Smooth muscle cell (in vitro differentiated cells): ENCODE data around the gene PCBP4. TPM values are rescaled to one million over a fixed set of nuclear protein-coding genes. Genes with fewer than 3 reads are reported as not detected.

Experiments
- DNase-seq: peaks from one replicate; lab custom pipeline; 2025; ENCODE audit not compliant: unreplicated experiment; lab: John Stamatoyannopoulos, UW
- H2AFZ ChIP-seq: fragments of 200-600 bp; sonication (generic); 2 replicates; pipeline ENCODE4 v1.6.0; 2016; ENCODE audit warnings: antibody characterized with exemption, low read depth, mild to moderate bottlenecking
- H3F3A ChIP-seq: fragments of 200-600 bp; sonication (generic); 2 replicates; pipeline ENCODE4 v1.6.0; 2017; ENCODE audit warnings: antibody characterized with exemption, low read depth
- H3K27ac ChIP-seq: fragments of 200-600 bp; sonication (generic); 2 replicates; pipeline ENCODE4 v1.5.1; 2016; ENCODE audit warnings: low read depth, mild to moderate bottlenecking
- H3K27me3 ChIP-seq: fragments of 200-600 bp; sonication (generic); 2 replicates; pipeline ENCODE4 v1.6.1; 2016; ENCODE audit warnings: low read depth, mild to moderate bottlenecking
- H3K36me3 ChIP-seq: fragments of 200-600 bp; sonication (generic); 2 replicates; pipeline ENCODE4 v1.5.1; 2016; ENCODE audit warnings: low read depth
- H3K4me1 ChIP-seq: fragments of 200-600 bp; sonication (generic); 2 replicates; pipeline ENCODE4 v1.5.1; 2016; ENCODE audit warnings: low read depth
- H3K4me2 ChIP-seq: fragments of 200-600 bp; sonication (generic); 2 replicates; pipeline ENCODE4 v1.6.0; 2016; ENCODE audit warnings: mild to moderate bottlenecking
- H3K4me3 ChIP-seq: fragments of 200-600 bp; sonication (generic); 2 replicates; pipeline ENCODE4 v1.5.1; 2016; ENCODE audit warnings: mild to moderate bottlenecking
- H3K79me2 ChIP-seq: fragments of 200-600 bp; sonication (generic); 2 replicates; pipeline ENCODE4 v1.6.0; 2016; ENCODE audit warnings: low read depth, mild to moderate bottlenecking
- H3K9ac ChIP-seq: fragments of 200-600 bp; sonication (generic); 2 replicates; pipeline ENCODE4 v1.6.0; 2016; ENCODE audit warnings: low read depth
- H3K9me3 ChIP-seq: fragments of 200-600 bp; sonication (generic); replicated peaks from 2 replicates; pipeline ENCODE4 v1.5.1; 2016; ENCODE audit warnings: low read depth
- H4K20me1 ChIP-seq: fragments of 200-600 bp; sonication (generic); 2 replicates; pipeline ENCODE4 v1.6.0; 2016; ENCODE audit warnings: low read depth
- CTCF ChIP-seq: fragments of 200-600 bp; sonication (generic); IDR thresholded peaks from 2 replicates; pipeline ENCODE4 v1.5.1; 2017; ENCODE audit warnings: borderline replicate concordance, mild to moderate bottlenecking, antibody characterized with exemption; ENCODE audit not compliant: insufficient read depth, poor library complexity, severe bottlenecking
- WGBS: methylation state at CpG from one replicate; pipeline ENCODE4 v1.1.7; 2016; ENCODE audit warnings: low lambda C conversion rate; 5-methylcytosine and 5-hydroxymethylcytosine counted together
- polyA plus RNA-seq: library from polyadenylated mRNA; unstranded; fragments of >200 nt; fragmentation: Nextera tagmentation; extraction: Ambion mirVana; gene quantifications from 2 replicates; pipeline ENCODE4 v1.2.1, GENCODE V29; 2016
- total RNA-seq: library from RNA; depleted of rRNA; stranded (reverse); fragments of >200 nt; gene quantifications from 2 replicates; pipeline ENCODE4 v1.2.3, GENCODE V29; 2014

Gene PCBP4
- total and polyA plus RNA-seq, 2 experiments from 2014 or later, result 42.6 to 81.2 TPM

- Histone ChIP-seq H3K27me3 (peaks cover 16% of the 10 kb centered on the region), H3K4me1 (peaks cover 8% of the 10 kb centered on the region), H3K4me3 (no peak overlapping the region), H3K4me2 (no peak overlapping the region), H3K79me2 (no peaks in the 10 kb centered on the region), H4K20me1 (peaks cover 22% of the 10 kb centered on the region), H3K9ac (no peak overlapping the region), H3K36me3 (no peaks in the 10 kb centered on the region), H3K27ac (no peak overlapping the region), H2AFZ (no peak overlapping the region), H3K9me3 (no peaks in the 10 kb centered on the region), H3F3A (no peaks in the 10 kb centered on the region)
- 96% methylated on average over 15 of the region's 15 CpGs for WGBS
- TF ChIP-seq CTCF, result no peak
- no peak for DNase-seq
Observed at GRCh38 chr3:51957520-51958205, 9.6 kb downstream of the PCBP4 start.

DNA sequence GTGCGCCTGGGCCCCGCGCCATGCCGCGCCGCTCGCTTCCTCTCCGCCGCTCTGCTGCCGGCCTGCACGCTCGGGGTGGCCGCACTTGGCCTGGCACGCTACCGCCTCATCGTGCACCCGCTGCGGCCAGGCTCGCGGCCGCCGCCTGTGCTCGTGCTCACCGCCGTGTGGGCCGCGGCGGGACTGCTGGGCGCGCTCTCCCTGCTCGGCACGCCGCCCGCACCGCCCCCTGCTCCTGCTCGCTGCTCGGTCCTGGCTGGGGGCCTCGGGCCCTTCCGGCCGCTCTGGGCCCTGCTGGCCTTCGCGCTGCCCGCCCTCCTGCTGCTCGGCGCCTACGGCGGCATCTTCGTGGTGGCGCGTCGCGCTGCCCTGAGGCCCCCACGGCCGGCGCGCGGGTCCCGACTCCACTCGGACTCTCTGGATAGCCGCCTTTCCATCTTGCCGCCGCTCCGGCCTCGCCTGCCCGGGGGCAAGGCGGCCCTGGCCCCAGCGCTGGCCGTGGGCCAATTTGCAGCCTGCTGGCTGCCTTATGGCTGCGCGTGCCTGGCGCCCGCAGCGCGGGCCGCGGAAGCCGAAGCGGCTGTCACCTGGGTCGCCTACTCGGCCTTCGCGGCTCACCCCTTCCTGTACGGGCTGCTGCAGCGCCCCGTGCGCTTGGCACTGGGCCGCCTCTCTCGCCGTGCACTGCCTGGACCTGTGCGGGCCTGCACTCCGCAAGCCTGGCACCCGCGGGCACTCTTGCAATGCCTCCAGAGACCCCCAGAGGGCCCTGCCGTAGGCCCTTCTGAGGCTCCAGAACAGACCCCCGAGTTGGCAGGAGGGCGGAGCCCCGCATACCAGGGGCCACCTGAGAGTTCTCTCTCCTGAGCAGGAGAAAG, 11.1 kb downstream of the PCBP4 start:
- Histone ChIP-seq H3F3A (no peaks in the 10 kb centered on the region), H3K27ac (no peak overlapping the region), H3K4me3 (peak overlapping the region; percentile 46), H3K4me1 (peaks cover 5% of the 10 kb centered on the region), H3K4me2 (peak overlapping the region; percentile 94), H3K27me3 (peaks cover 16% of the 10 kb centered on the region), H3K9ac (no peak overlapping the region), H3K79me2 (no peaks in the 10 kb centered on the region), H4K20me1 (peaks cover 9% of the 10 kb centered on the region), H2AFZ (no peak overlapping the region), H3K36me3 (no peaks in the 10 kb centered on the region), H3K9me3 (no peaks in the 10 kb centered on the region)
- TF ChIP-seq CTCF, result peak; percentile 51
- 4% methylated on average over 92 of the region's 97 CpGs for WGBS
- DNase-seq, result peak; percentile 52

DNA sequence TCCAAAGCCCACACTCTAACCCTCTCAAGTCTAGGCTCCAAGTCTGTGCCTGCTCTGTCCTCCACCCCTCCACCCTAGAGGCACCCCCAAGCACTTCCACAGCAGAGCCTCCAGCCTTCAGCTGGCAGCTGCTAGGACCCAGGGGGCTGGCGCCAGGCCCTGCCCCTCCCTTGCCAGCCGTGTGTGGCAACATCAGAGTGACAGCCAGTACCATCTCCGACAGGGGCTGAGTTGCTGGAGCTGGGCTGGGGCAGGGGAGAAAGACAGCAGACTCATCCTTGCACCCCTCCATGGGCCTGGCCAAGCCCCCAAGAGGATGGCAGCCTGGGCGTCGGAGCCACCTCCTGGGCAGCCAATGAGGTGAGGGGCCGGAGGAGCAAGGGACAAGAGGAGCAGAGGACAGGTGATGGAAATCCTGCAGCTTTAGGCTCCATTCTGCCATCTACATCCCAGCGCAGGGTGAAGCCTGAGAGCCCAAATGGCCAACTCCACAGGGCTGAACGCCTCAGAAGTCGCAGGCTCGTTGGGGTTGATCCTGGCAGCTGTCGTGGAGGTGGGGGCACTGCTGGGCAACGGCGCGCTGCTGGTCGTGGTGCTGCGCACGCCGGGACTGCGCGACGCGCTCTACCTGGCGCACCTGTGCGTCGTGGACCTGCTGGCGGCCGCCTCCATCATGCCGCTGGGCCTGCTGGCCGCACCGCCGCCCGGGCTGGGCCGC, 11.9 kb downstream of the PCBP4 start, which contains the start of gene GPR62:
Gene GPR62, plus strand, starts transcription at position 207 of the 718 bp plus-strand sequence. Its CDS starts 272 bp downstream, at position 479.
- Histone ChIP-seq H3K4me3 (peak within 1 kb of the TSS; percentile 46), H4K20me1 (peaks cover 9% of the 10 kb centered on the region), H3K27me3 (peaks cover 16% of the 10 kb centered on the region), H3K9me3 (no peaks in the 10 kb centered on the region), H3K27ac (no peak within 1 kb of the TSS), H3F3A (no peaks in the 10 kb centered on the region), H3K4me1 (peaks cover 5% of the 10 kb centered on the region), H3K36me3 (no peaks in the 10 kb centered on the region), H3K9ac (no peak within 1 kb of the TSS), H2AFZ (no peak within 1 kb of the TSS), H3K4me2 (peak within 1 kb of the TSS; percentile 94), H3K79me2 (no peaks in the 10 kb centered on the region)
- WGBS, result 22% methylated on average over 33 of the region's 33 CpGs
- DNase-seq, result no peak
- TF ChIP-seq CTCF, result no peak
